GM18870 (cell line): Measurements from ENCODE around the gene SLC34A1.
A peak's percentile ranks its signal among the peaks of the same experiment; 100 is the strongest.
"Not testable (repeated sequence)": the region's sequence is repeated elsewhere in the genome, so short reads cannot be mapped to it uniquely, and the experiment has no call there.

Source experiments
- ATAC-seq: cut with Tn5 transposase; IDR thresholded peaks from one replicate; pipeline ENCODE4 v1.9.1; 2021; ENCODE audit warnings: moderate library complexity; ENCODE audit not compliant: unreplicated experiment

Gene SLC34A1

GRCh38 chr5:177355162-177355867 is 28.9 kb upstream of the SLC34A1 start:
- ATAC-seq, result no peak

GRCh38 chr5:177355868-177356168 is 28.4 kb upstream of the SLC34A1 start:
- ATAC-seq, result no peak

GRCh38 chr5:177356746-177357145 is 27.5 kb upstream of the SLC34A1 start:
- ATAC-seq, result no peak

- no peak for ATAC-seq
Observed at GRCh38 chr5:177357146-177357458, 27.1 kb upstream of the SLC34A1 start.

- peak; percentile 87 for ATAC-seq
Observed at GRCh38 chr5:177357459-177358351, 26.5 kb upstream of the SLC34A1 start, which contains the start of gene RGS14. Gene RGS14 (plus strand): TSS chr5:177357924. CDS start chr5:177358025, 101 bp downstream.

- ATAC-seq, result no peak
Observed at GRCh38 chr5:177358370-177358819, 25.8 kb upstream of the SLC34A1 start.

GRCh38 chr5:177359451-177359851 is 24.8 kb upstream of the SLC34A1 start:
- ATAC-seq, result no peak

GRCh38 chr5:177359860-177360259 is 24.4 kb upstream of the SLC34A1 start:
- ATAC-seq, result no peak

- not testable (repeated sequence) for ATAC-seq
Observed at GRCh38 chr5:177360740-177361139, 23.5 kb upstream of the SLC34A1 start.

- ATAC-seq, result no peak
Observed at GRCh38 chr5:177361418-177362291, 22.6 kb upstream of the SLC34A1 start.

- no peak for ATAC-seq
Observed at GRCh38 chr5:177362292-177362609, 22.0 kb upstream of the SLC34A1 start.

GRCh38 chr5:177362610-177363507 is 21.4 kb upstream of the SLC34A1 start:
- no peak for ATAC-seq

GRCh38 chr5:177363565-177363964 is 20.7 kb upstream of the SLC34A1 start:
- ATAC-seq, result no peak

- ATAC-seq, result peak; percentile 60
Observed at GRCh38 chr5:177364159-177364962, 19.9 kb upstream of the SLC34A1 start.

- ATAC-seq, result no peak
Observed at GRCh38 chr5:177365845-177366527, 18.2 kb upstream of the SLC34A1 start.

- no peak for ATAC-seq
Observed at GRCh38 chr5:177366528-177367322, 17.5 kb upstream of the SLC34A1 start.

GRCh38 chr5:177367323-177367848 is 16.8 kb upstream of the SLC34A1 start:
- ATAC-seq, result no peak
